T-helper 1 cell treated with Interleukin-12 subunit alpha and Interleukin-12 subunit beta and Interleukin-4 antibody, amounts not matched to agents 30 μg/mL and 1 μg/mL, for 36 hours (primary cell): ENCODE measurements around the gene SP110.
"Not testable (repeated sequence)": the region's sequence is repeated elsewhere in the genome, so short reads cannot be mapped to it uniquely, and the experiment has no call there.

Source experiments
- H3K27ac Mint-ChIP-seq: one replicate; pipeline ENCODE4 v1.8.0; 2021; ENCODE audit warnings: mild to moderate bottlenecking, mixed read lengths
- H3K27me3 Mint-ChIP-seq: one replicate; pipeline ENCODE4 v1.8.0; 2021; ENCODE audit warnings: low read depth, mixed read lengths
- H3K36me3 Mint-ChIP-seq: one replicate; pipeline ENCODE4 v1.8.0; 2021; ENCODE audit warnings: low read depth, mixed read lengths
- H3K4me1 Mint-ChIP-seq: one replicate; pipeline ENCODE4 v1.8.0; 2021; ENCODE audit warnings: low read depth, mixed read lengths
- H3K4me3 Mint-ChIP-seq: one replicate; pipeline ENCODE4 v1.8.0; 2021; ENCODE audit warnings: mild to moderate bottlenecking, moderate library complexity, mixed read lengths
- H3K9me3 Mint-ChIP-seq: one replicate; pipeline ENCODE4 v1.8.0; 2021; ENCODE audit warnings: mixed read lengths

The SP110 gene

DNA sequence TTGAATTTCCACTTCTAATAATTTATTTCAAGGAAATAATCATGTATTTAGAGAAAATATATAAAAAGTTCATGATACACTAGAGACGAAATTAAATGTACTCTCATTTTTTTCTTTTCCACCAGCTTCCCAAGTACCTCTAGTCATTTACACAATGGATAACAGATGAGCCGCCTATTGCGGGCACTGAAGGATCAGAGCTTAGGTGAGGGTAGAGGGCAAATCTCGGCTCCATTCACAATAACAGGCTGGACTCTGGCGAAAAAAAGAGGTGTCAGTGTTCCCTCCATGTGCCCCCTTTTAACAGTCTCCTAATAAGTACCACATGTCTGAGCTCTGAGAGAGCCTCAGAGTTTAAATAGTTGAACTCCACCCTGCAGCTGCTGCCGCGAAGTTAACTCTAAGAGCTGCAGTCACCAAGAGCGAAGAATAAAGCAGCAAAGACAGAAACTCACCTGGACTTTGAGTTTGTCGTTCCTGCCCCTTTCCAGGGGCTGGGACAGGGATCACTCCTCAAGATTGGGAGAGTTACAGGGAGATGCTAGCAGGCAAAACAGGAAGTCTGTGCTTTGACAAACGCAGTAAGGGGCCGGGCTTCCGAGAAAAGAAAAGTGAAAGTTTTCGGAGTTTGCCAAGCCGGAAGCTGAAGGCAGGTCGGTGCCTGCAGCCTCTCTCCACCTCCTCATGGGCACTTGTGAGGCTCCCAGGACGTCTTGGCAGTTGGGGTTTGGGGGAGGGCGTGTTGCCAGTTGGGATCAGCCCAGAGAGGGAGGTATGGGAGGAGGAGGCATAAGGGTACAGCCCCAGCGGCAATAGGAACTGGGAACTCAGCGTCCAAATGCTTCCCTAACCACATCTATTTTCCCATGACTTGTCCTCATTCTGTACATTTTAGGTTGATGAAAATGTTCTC, at the start of gene SP110:
Gene SP110, minus strand, starts transcription at position 566 of the 913 bp plus-strand sequence. CDS start 3,057 bp downstream, outside the sequence.
- Mint-ChIP-seq H3K36me3 (peaks cover 33% of the 10 kb centered on the region), H3K4me1 (peaks cover 63% of the 10 kb centered on the region), H3K9me3 (no peaks in the 10 kb centered on the region), H3K27me3 (no peaks in the 10 kb centered on the region), H3K4me3 (peak within 1 kb of the TSS; percentile 98), H3K27ac (peak within 1 kb of the TSS; percentile 94)

DNA sequence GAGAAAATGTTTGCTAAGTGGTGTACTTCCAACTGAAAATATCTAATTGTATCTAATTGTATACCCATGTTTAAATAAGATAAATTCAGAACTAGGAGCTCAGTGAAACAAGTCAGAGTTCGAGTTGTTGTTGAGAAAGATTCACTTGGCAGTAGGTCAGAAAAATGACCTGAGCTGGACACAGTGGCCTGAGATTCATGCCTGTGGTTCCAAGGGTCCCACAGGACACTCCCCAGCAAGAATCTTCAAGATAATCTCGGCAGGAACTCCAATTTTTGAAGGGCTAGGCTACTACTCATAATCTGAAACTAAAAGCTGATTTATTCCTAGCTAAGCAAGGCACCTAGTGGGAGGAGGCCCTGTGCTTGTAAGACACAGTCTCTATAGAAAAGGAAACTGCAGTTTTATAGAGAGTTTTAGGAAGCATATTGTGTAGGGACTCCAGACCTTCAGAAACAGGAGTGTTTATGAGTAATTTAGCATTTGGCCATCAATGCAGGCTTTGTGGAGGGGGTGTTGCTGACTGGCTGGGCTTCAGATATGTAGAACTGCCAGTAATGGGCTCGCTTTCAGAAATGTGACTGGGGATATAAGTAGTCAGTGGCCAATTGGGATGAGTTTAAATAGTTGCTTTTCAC, 48.9 kb upstream of the SP110 start:
- peak overlapping the region; percentile 79 for H3K27ac Mint-ChIP-seq
- no peaks in the 10 kb centered on the region for H3K27me3 Mint-ChIP-seq
- peaks cover 36% of the 10 kb centered on the region for H3K4me1 Mint-ChIP-seq
- peak overlapping the region; percentile 33 for H3K4me3 Mint-ChIP-seq
- peaks cover 7% of the 10 kb centered on the region for H3K9me3 Mint-ChIP-seq
- peaks cover 77% of the 10 kb centered on the region for H3K36me3 Mint-ChIP-seq

DNA sequence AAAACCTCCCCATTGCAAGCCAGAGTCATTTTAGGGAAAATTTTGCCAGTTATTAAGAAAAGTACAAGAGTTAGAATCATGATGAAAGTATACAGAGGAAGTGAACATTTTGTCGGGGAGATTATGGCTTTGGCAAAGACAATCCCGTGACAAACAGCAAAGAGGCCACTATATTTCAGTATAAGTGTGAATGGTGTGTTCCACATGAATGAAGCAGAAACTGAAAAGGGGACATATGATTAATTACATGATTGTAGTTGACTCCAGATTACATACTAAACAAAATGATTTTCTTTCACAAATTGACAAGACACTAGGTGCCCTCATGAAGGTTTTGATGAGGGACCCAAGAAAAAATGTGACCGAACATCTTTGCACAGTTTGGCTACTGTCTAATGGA, 47.8 kb upstream of the SP110 start:
- Mint-ChIP-seq H3K4me1 (peaks cover 44% of the 10 kb centered on the region), H3K9me3 (peaks cover 7% of the 10 kb centered on the region), H3K4me3 (no peak overlapping the region), H3K27me3 (no peaks in the 10 kb centered on the region), H3K27ac (no peak overlapping the region), H3K36me3 (peaks cover 75% of the 10 kb centered on the region)

DNA sequence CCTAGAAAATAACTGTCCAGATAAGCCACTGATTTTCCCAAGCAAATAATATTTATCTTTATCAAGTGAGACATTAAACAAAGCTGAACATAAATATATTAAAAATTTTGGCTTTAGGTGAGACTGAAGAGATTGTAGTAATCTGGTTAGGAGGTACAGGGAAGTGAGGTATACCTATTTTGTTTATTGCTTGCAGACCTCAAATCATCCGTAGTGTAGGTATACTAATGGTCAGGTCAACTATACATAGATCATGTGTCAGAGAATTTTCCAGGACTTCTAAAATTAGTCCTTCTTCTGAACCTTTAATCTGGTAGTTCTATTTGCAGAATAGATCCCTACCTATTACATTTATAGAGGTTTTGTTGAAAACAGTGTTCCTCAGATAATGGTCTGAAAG, 47.3 kb upstream of the SP110 start:
- peaks cover 49% of the 10 kb centered on the region for H3K4me1 Mint-ChIP-seq
- H3K4me3 Mint-ChIP-seq = no peak overlapping the region
- H3K27me3 Mint-ChIP-seq = no peaks in the 10 kb centered on the region
- H3K36me3 Mint-ChIP-seq = peaks cover 75% of the 10 kb centered on the region
- H3K9me3 Mint-ChIP-seq = peaks cover 8% of the 10 kb centered on the region
- H3K27ac Mint-ChIP-seq = no peak overlapping the region

DNA sequence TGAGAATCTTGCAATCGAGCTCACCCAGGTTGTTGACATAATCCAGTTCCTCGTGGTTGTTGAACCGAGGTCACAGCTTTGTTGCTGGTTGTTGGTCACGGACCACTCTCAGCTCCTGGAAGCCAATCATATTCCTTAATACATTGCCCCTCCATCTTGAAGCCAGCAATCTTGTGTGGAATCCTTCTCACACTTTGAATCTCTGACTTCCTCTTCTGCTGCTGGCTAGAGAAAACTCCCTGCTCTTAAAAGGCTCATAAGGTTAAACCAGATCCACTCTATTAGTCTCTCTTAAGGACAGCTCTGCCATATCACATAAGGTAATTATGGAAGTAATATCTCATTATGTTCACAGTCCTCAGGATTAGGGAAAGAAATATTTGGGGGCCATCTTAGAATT, 46.9 kb upstream of the SP110 start:
- Mint-ChIP-seq H3K9me3 (peaks cover 9% of the 10 kb centered on the region), H3K4me3 (no peak overlapping the region), H3K4me1 (peaks cover 53% of the 10 kb centered on the region), H3K36me3 (peaks cover 75% of the 10 kb centered on the region), H3K27ac (no peak overlapping the region), H3K27me3 (no peaks in the 10 kb centered on the region)

DNA sequence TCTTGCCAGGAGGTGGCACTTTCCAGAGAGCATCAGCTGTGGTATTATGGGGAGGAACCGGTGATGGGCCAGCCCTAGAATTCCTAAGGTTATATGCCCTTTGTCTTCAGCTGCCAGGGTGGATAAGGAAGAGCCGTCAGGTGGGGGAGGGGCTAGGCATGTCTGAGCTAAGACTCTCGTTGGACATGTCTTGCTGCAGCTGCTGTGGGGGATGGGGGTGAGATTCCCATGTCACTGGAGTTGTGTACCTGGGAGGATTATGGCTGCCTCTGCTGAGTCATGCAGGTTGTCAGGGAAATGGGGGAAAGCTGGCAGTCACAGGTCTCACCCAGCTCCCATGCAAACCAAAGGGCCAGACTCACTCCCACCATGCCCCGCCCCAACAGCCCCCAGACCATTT, 45.2 kb upstream of the SP110 start:
- Mint-ChIP-seq H3K36me3 (peaks cover 77% of the 10 kb centered on the region), H3K9me3 (peaks cover 16% of the 10 kb centered on the region), H3K4me1 (peaks cover 69% of the 10 kb centered on the region)
- H3K4me3 Mint-ChIP-seq, H3K27ac Mint-ChIP-seq, H3K27me3 Mint-ChIP-seq: not testable (repeated sequence)

DNA sequence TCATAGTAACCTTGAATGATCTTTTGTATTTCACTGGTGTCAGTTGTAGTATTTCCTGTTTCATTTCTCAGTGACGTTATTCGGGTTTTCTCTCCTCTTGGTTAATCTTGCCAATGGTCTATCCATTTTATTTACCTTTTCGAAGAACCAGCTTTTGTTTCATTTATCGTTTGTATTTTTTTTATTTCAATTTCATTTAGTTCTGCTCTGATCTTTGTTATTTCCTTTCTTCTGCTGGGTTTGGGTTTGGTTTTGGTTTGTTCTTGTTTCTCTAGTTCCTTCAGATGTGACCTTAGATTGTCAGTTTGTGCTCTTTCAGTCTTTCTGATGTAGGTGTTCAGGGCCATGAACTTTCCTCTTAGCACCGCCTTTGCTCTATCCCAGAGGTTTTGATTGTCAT, 42.5 kb upstream of the SP110 start:
- H3K36me3 Mint-ChIP-seq = peaks cover 66% of the 10 kb centered on the region
- no peaks in the 10 kb centered on the region for H3K27me3 Mint-ChIP-seq
- H3K4me1 Mint-ChIP-seq = peaks cover 50% of the 10 kb centered on the region
- peak overlapping the region; percentile 68 for H3K4me3 Mint-ChIP-seq
- H3K9me3 Mint-ChIP-seq = peaks cover 18% of the 10 kb centered on the region
- H3K27ac Mint-ChIP-seq = peak overlapping the region; percentile 83

DNA sequence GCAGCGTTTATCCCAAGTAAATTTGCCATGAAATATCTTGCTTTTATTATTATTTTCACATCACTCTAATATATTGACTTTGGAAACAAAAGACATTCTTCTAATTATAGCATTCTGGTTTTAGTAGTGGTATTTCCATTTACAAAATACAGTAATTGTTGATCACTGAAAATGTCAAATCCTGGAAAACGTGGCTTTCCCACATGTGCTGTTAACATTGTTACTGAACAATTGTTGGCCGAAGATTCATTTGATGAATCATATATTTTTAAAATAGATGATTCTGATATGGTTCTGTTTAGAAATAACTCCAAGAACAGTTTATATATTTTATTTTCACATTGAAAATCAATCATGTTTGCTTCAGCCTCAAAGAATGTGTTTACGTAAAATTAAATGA, 38.7 kb upstream of the SP110 start:
- Mint-ChIP-seq H3K4me3 (no peak overlapping the region), H3K27ac (no peak overlapping the region), H3K27me3 (no peaks in the 10 kb centered on the region), H3K36me3 (peaks cover 49% of the 10 kb centered on the region), H3K4me1 (peaks cover 42% of the 10 kb centered on the region), H3K9me3 (peaks cover 18% of the 10 kb centered on the region)

DNA sequence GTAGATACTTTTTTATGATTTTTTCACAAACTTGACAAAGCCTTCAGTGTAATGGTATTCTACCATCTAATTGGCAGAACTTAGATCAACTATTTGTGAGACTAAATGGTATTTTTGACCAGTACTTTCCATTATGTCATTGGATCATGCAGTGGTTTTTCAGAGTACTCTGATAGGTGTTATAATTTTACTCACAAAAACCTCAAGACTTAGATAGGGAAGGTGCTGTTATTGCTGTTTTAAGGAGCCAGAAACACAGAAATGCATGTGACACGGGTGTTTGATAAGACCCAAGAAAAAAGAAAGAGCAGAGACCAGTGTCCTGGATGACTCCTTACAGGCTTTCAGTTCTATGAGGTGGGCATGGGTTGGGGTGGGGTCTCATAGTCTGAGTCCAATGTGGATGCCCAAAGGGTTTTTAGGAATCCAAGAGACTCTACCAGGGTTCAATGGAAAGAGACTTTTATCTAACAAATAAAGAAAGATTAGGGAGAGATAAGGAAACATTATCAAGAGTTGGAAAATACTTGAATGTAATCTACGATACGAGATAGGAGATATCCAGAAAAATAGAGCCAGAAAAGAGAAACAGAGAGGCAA, 37.0 kb upstream of the SP110 start:
- Mint-ChIP-seq H3K4me1 (peaks cover 28% of the 10 kb centered on the region), H3K27me3 (no peaks in the 10 kb centered on the region), H3K9me3 (peaks cover 15% of the 10 kb centered on the region), H3K27ac (peak overlapping the region; percentile 43), H3K4me3 (peak overlapping the region; percentile 22), H3K36me3 (peaks cover 37% of the 10 kb centered on the region)

DNA sequence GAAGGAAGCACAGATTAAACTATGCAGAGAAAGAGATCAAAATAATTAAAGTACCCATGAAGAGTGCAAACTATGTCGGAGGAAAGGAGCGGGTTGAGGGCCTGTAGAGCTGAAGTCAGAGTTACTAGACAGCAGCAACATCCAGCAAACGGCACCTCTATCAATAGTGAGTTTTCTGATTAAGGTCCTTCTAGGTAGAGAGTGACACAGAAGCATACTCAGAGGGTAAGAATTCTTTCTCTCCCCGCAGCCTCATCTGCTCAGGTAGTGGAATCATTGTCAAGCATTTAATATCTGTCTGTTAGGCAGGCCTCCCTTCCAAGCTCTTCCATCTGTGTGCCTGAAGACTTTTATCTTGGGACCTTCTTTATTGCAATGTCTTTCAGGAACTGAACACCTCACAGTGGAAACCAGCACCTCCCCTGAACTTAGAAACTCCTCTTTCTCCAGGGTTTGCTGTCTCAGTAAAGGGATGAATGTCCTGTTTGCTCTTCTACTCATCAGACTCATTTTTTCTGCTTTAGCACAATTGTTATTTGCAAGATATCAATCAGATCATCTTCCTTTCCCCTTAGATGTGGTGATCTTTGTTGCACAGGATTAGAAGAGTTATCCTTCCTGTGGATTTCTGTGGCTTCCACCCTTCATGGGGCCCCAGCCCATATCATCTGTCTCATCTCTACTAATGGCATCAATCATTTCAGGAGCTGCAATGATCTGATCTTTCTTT, 34.5 kb upstream of the SP110 start:
- H3K27ac Mint-ChIP-seq = no peak overlapping the region
- H3K4me3 Mint-ChIP-seq = no peak overlapping the region
- peaks cover 10% of the 10 kb centered on the region for H3K4me1 Mint-ChIP-seq
- no peaks in the 10 kb centered on the region for H3K9me3 Mint-ChIP-seq
- H3K27me3 Mint-ChIP-seq = no peaks in the 10 kb centered on the region
- peaks cover 19% of the 10 kb centered on the region for H3K36me3 Mint-ChIP-seq

DNA sequence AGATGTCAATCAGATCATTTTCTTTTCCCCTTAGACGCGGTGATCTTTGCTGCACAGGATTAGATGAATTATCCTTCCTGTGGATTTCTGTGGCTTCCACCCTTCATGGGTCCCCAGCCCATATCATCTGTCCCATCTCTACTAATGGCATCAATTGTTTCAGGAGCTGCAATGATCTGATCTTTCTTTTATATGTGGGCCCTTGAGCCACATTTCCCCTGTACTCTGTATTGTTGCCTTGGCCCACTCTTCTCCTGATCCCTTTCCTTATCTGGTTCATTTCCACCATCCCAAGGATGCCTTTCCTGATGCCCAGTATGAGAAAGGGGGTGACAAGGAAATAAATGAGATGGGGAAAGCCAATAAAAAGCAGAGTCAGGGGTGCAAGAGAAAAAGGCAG, 30.4 kb upstream of the SP110 start:
- Mint-ChIP-seq H3K27me3 (no peaks in the 10 kb centered on the region), H3K36me3 (peaks cover 5% of the 10 kb centered on the region), H3K4me3 (no peak overlapping the region), H3K4me1 (peaks cover 2% of the 10 kb centered on the region), H3K27ac (no peak overlapping the region), H3K9me3 (no peaks in the 10 kb centered on the region)

DNA sequence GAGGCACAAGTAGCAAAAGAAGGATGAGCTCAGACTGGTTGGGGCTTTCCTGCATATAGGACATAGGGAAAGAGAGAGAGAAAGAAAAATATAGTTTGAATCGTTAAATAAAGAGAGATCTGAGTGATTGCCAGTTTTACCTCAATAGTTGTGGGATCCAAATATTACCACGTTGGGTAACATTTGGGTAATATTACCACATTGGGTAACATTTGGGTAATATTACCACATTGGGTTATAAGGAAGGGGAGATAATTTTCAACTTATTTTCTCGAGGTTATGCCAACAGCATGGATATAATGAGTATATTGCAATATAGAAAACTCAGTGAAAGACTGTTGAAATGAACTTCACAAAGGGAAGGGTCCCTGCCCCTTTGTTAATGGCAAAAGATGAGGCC, 26.4 kb upstream of the SP110 start:
- peaks cover 4% of the 10 kb centered on the region for H3K4me1 Mint-ChIP-seq

DNA sequence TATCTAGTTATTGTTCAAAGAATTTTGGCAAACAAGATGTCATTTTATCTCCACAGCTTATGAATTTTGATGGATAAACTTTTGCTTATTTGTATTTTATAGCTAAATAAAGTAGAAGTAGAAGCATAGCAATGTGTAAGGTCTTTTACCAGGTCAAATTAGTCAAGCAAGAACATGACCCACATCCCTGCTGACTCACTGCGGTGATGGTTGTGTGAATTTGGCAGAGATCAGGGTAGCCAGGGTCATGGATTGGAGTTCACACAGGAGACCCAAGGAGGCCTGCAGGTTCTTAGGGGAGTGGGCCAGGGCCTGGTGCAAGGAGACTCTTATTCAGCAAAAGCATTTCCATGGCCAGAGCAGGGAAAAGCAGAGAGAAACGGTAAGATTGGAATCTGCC, 24.4 kb upstream of the SP110 start:
- peaks cover 5% of the 10 kb centered on the region for H3K4me1 Mint-ChIP-seq
- no peak overlapping the region for H3K4me3 Mint-ChIP-seq
- no peaks in the 10 kb centered on the region for H3K27me3 Mint-ChIP-seq
- H3K36me3 Mint-ChIP-seq = peaks cover 37% of the 10 kb centered on the region
- no peak overlapping the region for H3K27ac Mint-ChIP-seq
- peaks cover 7% of the 10 kb centered on the region for H3K9me3 Mint-ChIP-seq

More for the DNA sequence above, 26.4 kb upstream of the SP110 start:
- Mint-ChIP-seq H3K9me3 (peaks cover 7% of the 10 kb centered on the region), H3K27me3 (no peaks in the 10 kb centered on the region), H3K27ac (no peak overlapping the region), H3K4me3 (no peak overlapping the region), H3K36me3 (peaks cover 24% of the 10 kb centered on the region)

DNA sequence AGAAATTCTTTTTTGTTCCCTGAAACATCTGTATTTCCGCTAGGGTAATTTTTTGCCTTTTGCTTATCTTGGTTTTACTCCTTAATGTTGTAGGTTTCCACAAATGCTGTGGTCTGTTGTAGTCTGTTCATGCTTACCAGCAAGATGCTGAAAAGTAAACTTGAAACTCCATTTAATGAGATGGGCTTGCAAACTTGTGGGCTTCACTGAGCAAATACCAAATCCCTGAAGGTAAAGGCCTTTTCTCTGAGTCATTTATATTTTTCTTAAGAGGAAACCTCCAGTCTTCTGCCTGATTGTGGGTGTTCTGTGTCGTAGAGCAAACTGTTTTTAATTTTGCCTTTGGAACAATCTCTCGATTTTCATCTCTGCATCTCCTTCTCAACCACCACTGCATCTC, 15.1 kb upstream of the SP110 start:
- Mint-ChIP-seq H3K36me3 (peaks cover 73% of the 10 kb centered on the region), H3K9me3 (peaks cover 26% of the 10 kb centered on the region), H3K4me3 (peak overlapping the region; percentile 44), H3K4me1 (peaks cover 43% of the 10 kb centered on the region), H3K27me3 (no peaks in the 10 kb centered on the region), H3K27ac (peak overlapping the region; percentile 76)
